MG63 (cell line): Measurements from ENCODE around the gene PAPPA. TPM values are rescaled to one million over a fixed set of nuclear protein-coding genes. Genes with fewer than 3 reads are reported as not detected.

Experiments
- DNase-seq: peaks from one replicate; pipeline ENCODE4 v3.0.0-alpha.2; 2020
- H3K27me3 ChIP-seq: fragments of 250-450 bp; sonication (Bioruptor Pico); 2 replicates; pipeline ENCODE4 v1.5.1; 2020; ENCODE audit warnings: mild to moderate bottlenecking, moderate library complexity
- H3K36me3 ChIP-seq: fragments of 250-450 bp; sonication (Bioruptor Pico); 2 replicates; pipeline ENCODE4 v1.5.1; 2020; ENCODE audit warnings: mild to moderate bottlenecking, moderate library complexity
- H3K4me3 ChIP-seq: fragments of 250-450 bp; sonication (Bioruptor Pico); 2 replicates; pipeline ENCODE4 v1.5.1; 2020; ENCODE audit warnings: mild to moderate bottlenecking, moderate library complexity
- H3K9me3 ChIP-seq: fragments of 250-450 bp; sonication (Bioruptor Pico); 2 replicates; pipeline ENCODE4 v1.5.1; 2020; ENCODE audit warnings: mild to moderate bottlenecking, moderate library complexity
- total RNA-seq: library from RNA; depleted of rRNA; stranded (reverse); fragments of >200 nt; shearing (Covaris generic); gene quantifications from 2 replicates; pipeline ENCODE4 v1.2.3, GENCODE V29; 2014; ENCODE audit warnings: low replicate concordance

Gene PAPPA
- total RNA-seq, 1 experiment from 2014 or later, result 0.10 TPM

DNA sequence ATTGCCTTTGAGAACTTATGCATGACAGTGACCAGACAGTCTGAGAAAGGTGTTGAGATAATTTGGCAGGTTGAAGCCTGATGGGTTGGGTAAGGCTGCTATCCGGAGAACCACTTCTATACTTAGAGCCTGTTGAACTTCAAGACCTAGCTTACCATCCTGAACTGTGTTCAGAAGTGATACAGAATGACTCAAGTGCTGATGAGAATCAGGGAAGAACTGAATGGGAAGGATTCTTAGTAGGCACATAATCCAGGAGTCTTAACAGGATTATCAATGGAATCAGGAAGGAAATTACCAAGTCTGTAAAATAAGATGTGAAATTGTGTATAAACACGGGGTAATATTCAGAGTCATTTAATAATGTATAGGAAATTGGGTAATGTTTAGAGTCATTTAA is 9.0 kb upstream of the PAPPA start:
- H3K9me3 ChIP-seq, result no peaks in the 10 kb centered on the region
- H3K4me3 ChIP-seq, result no peak overlapping the region
- no peaks in the 10 kb centered on the region for H3K27me3 ChIP-seq
- no peaks in the 10 kb centered on the region for H3K36me3 ChIP-seq
- DNase-seq, result no peak

DNA sequence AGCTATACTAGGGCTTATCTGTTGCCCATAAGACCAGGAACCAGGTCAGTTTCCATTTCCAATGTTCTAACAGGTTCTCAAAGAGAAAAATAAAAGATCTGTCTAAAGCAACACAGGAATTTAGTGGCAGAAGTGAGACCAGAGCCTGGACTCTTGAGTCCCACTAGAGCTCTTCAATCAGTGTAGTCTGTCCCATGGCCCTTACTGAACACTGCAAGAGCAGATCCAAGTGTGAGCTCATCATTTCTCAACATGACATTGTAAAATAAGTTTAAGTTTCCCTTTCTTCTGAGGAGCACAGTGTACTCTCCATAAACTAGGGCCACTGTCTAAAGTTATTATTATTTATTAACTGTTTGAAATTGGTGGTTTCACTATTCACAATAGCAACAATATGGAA is 8.6 kb upstream of the PAPPA start:
- no peaks in the 10 kb centered on the region for H3K9me3 ChIP-seq
- DNase-seq, result no peak
- H3K4me3 ChIP-seq, result no peak overlapping the region
- no peaks in the 10 kb centered on the region for H3K36me3 ChIP-seq
- H3K27me3 ChIP-seq, result no peaks in the 10 kb centered on the region

DNA sequence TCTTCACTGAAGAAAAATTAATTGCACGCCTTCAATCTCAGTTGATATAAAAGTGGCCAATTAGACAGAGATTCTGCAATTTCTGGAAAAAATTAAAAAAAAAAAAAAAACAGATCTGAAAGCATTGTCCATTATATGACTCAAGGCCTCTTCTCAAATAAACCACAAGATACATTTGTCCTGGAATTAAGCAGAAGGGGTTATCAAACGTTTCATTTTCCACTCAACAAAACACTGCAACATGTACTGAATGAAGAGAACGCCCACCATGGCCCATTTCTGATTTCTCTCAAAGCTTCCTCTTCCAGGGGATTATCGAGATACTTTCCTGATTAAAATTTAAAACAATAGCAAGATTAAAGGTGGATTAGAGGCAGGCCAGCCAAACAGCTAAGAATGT is 5.8 kb upstream of the PAPPA start:
- Histone ChIP-seq H3K9me3 (no peaks in the 10 kb centered on the region), H3K36me3 (no peaks in the 10 kb centered on the region), H3K4me3 (no peak overlapping the region), H3K27me3 (no peaks in the 10 kb centered on the region)
- DNase-seq, result no peak

DNA sequence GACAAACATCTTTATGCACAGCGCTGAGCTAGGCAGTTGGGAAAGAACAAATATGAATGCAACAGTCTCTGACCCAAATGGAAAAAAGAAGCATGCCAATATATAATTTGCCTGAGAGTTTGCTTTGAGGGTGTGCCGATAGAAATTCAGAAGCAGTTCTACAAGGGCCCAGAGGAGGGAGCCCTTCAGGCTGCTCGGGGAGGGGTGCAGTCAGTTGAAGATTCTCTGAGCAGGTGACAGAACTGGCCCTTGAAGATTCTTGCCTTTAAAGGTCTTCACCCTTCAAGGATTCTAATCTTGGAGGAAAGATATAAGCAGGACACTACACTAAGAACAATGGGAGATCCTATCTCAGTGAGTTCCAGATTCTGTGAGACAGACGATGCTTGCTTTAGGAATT is 3.7 kb upstream of the PAPPA start:
- Histone ChIP-seq H3K36me3 (no peaks in the 10 kb centered on the region), H3K9me3 (no peaks in the 10 kb centered on the region), H3K27me3 (peaks cover 5% of the 10 kb centered on the region; the same call in 1 of the 2 replicates), H3K4me3 (no peak overlapping the region)
- DNase-seq, result no peak

DNA sequence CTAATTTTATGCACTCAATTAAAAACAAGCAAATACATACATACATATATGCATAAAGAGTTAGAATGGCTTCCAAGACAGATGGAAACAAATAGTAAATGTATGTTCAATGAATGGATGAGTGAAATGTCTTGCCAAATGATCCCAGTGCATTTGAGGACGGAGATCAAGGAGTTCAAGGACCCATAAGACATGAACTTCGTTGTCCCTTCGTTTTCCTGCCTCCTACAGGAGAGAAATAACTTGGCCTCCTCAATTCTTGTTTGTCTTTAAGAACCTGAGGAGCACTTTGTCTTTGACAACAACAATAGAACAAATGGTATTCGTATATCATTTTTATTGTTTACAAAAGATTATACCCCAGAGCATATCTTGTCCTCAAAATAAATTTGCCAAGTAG is 2.4 kb upstream of the PAPPA start:
- Histone ChIP-seq H3K9me3 (no peaks in the 10 kb centered on the region), H3K4me3 (no peak overlapping the region), H3K36me3 (no peaks in the 10 kb centered on the region), H3K27me3 (peaks cover 5% of the 10 kb centered on the region; the same call in 1 of the 2 replicates)
- no peak for DNase-seq

DNA sequence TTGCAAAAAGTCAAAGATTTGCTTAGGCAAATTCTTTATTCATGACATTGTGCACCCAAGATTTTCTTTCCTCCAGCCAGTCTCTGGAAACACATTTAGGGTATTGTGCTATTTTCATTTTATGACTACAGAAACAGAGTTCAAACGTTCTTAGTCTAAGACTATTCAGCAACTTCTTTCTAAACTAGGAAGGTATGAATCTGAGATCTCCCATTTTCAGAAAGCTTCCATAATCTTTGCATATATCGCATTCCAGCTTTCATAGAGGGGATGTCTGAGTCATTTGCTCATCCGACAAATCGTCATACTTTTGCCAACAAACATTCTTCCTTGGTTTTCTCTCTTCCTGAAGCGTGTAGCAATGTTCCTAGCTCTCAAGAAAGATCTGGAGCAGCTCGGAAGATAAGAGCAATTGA is 1.6 kb upstream of the PAPPA start:
- H3K27me3 ChIP-seq, result peaks cover 5% of the 10 kb centered on the region; the same call in 1 of the 2 replicates
- H3K9me3 ChIP-seq, result no peaks in the 10 kb centered on the region
- no peak for DNase-seq
- H3K36me3 ChIP-seq, result no peaks in the 10 kb centered on the region
- H3K4me3 ChIP-seq, result no peak overlapping the region

DNA sequence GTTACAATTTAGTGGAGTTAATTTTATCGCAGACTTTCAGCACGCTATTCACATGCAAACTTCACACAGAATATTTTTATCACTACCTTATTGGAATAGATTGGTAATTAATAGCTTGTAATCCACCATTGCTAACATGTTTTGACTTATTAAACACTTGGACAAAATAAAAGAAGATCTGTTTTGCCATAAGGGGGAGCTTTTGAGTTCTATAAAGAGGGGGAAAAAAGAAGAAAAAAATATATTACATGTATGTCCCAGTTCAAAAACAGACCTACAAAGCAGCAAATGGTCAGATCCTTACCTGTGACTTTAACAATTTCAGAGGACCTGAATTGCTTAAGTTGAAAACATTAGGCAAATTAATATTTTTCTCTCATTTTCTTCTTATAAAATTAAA is 1.2 kb upstream of the PAPPA start:
- H3K4me3 ChIP-seq, result no peak overlapping the region

DNA sequence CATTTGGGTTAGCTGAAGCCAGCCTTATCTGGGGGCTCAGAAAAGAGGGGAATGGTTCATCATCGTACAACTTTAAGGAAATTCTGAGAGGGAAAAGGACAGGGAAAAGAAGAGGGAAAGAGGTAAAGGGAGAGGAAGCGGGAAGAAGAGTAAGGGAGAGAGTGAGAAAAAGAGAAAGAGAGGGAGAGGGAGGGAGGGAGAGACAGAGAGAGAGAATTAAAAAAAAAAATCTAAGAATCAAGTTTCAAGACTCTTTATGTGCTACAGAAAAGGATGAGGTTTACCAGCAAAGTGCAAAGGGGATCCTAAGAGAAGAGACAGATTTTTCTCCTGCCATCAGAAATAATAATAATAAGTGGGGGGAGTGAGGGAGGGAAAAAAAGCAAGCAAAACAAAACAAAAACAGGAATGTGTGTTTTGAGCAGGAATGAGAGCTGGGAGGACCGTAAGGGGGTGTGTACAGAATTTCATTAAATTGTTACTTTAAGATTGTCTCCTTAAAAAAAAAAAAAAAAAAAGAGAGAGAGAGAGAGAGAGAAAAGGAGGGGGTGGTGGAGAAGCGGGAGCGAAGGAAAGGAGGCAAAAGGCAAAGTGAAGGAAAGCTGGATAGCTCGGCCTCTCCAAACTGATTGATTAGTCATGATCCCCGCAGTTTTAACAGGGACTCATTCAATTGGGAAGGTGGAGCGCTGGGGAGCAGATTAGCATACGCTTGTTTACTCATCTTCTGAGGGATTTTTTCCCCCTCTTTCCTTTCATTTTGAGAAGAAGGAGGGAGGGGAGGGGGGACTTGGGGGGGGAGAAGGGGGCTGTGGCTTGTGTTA is 438 bp upstream of the PAPPA start:
- DNase-seq, result no peak
- H3K27me3 ChIP-seq, result peaks cover 5% of the 10 kb centered on the region; the same call in 1 of the 2 replicates
- no peak overlapping the region for H3K4me3 ChIP-seq
- H3K9me3 ChIP-seq, result no peaks in the 10 kb centered on the region
- no peaks in the 10 kb centered on the region for H3K36me3 ChIP-seq

More for the DNA sequence above, 1.2 kb upstream of the PAPPA start:
- no peaks in the 10 kb centered on the region for H3K36me3 ChIP-seq
- DNase-seq, result no peak
- H3K9me3 ChIP-seq, result no peaks in the 10 kb centered on the region
- H3K27me3 ChIP-seq, result peaks cover 5% of the 10 kb centered on the region; the same call in 1 of the 2 replicates

DNA sequence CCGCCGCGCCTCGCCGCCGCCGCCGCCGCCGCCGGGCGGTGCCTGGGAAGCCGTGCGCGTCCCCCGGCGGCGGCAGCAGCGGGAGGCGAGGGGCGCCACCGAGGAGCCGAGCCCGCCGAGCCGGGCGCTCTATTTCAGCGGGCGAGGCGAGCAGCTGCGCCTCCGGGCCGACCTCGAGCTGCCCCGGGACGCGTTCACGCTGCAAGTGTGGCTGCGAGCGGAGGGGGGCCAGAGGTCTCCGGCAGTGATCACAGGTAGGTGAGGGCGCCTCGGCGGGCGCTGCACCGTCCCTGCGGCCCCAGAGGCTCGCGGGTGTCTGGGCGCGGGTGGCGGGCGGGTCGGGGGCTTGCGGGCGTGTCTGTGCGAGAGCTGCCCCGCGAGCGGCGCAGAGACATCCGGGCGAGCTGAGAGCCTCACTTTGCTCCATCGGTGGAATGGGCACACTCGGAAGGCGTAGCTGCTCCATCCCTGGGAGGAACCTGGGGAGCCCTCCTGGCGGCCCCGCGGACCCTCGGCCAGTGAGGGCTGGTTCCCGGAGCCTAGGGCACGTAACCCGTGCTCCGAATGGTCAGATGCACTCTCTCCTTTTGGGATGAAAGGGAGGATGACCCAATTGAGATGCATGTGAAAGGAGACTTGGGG is 864 bp downstream of the PAPPA start:
- peak overlapping the region; percentile 41 for H3K4me3 ChIP-seq

DNA sequence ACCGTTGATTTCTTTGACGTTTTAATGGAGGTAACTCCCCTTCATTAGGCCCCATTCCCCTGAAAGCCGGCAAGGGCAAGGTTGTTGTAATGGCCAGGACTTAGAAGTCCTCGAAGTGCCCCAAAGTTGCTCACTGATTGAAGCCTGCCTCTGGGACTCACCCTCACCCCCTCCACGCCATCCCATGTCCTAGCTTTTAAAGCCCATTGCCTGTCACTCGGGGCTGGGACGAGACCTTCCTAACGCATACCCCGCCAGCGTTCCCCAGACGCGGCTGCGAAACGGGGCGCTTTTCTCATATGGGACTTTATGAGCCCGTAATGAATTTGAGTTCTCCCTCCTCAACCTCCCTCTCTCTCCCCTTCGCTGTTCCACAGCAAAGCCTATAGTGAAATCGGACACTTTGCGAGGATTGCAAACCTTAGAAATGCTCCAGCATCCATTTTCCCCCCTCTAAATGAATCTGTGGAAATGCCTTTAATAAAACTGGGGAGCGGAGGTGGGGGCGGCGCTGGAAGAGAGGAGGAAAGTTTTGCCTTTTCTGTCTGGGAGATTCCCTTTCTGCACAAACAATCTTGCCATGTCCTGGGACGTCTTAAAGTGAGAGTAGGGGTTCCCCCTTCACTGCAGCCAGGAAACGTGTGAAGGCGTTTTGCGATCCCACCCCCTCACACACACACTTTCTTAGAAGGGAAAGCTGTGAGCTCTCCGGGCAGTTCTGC is 1.5 kb downstream of the PAPPA start:
- no peaks in the 10 kb centered on the region for H3K9me3 ChIP-seq
- no peaks in the 10 kb centered on the region for H3K36me3 ChIP-seq
- H3K27me3 ChIP-seq, result peaks cover 5% of the 10 kb centered on the region; the same call in 1 of the 2 replicates
- no peak for DNase-seq
- no peak overlapping the region for H3K4me3 ChIP-seq

More for the DNA sequence above, 864 bp downstream of the PAPPA start:
- H3K36me3 ChIP-seq, result no peaks in the 10 kb centered on the region
- peak; percentile 31 for DNase-seq
- peaks cover 5% of the 10 kb centered on the region; the same call in 1 of the 2 replicates for H3K27me3 ChIP-seq
- H3K9me3 ChIP-seq, result no peaks in the 10 kb centered on the region

DNA sequence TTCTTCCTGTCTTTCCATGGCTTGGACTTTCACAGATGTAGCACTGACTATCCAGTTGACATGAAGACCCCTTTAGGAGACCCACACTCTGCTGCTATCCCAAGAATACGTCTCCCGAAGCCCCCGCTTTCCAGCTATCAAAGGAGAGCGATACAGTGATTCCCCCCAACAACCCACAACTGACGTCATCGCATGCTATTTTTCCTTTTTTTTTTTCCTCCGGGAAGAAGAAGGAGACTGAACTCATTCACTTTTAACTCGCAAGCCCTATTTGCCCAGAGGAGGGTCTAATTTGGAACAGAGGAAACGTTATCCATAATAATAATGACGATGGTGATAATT is 2.1 kb downstream of the PAPPA start:
- no peak for DNase-seq
- Histone ChIP-seq H3K36me3 (no peaks in the 10 kb centered on the region), H3K9me3 (no peaks in the 10 kb centered on the region), H3K27me3 (peaks cover 5% of the 10 kb centered on the region; the same call in 1 of the 2 replicates), H3K4me3 (no peak overlapping the region)

DNA sequence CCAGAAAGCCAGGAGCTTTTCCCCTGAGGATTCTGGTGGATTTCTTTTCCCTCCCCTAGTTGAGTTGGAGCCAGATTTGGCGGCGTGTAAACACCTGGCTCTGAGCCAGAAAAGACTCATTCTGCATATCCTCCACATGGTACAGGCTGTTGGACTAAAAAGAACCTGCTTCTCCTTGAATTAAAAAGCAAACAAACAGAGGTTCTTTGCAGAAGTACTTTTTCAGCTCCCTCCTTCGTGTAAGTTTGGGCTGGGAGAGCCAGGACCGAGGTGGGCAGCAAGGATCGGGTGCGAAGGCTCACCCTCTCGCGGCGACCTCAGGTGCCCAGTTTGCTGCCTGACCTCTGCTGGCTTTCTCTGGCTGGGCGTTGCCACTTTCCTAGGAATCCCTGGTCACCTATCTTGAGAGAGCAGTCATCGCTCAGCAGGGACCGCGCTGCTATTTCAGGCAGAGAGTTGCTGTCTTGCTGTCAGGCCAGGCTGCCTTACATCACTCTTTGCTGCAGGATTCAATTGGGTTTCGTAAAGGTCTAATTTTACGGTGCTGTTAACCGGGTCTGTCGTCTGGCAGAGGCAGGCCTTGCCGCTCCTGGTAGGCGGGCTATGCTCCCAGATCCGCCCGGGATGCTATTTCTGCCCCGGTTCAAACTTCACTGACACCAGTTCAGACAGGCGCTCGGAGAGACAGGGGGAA is 3.2 kb downstream of the PAPPA start:
- Histone ChIP-seq H3K4me3 (no peak overlapping the region), H3K36me3 (no peaks in the 10 kb centered on the region), H3K27me3 (peaks cover 5% of the 10 kb centered on the region; the same call in 1 of the 2 replicates), H3K9me3 (no peaks in the 10 kb centered on the region)
- DNase-seq, result peak; percentile 38

DNA sequence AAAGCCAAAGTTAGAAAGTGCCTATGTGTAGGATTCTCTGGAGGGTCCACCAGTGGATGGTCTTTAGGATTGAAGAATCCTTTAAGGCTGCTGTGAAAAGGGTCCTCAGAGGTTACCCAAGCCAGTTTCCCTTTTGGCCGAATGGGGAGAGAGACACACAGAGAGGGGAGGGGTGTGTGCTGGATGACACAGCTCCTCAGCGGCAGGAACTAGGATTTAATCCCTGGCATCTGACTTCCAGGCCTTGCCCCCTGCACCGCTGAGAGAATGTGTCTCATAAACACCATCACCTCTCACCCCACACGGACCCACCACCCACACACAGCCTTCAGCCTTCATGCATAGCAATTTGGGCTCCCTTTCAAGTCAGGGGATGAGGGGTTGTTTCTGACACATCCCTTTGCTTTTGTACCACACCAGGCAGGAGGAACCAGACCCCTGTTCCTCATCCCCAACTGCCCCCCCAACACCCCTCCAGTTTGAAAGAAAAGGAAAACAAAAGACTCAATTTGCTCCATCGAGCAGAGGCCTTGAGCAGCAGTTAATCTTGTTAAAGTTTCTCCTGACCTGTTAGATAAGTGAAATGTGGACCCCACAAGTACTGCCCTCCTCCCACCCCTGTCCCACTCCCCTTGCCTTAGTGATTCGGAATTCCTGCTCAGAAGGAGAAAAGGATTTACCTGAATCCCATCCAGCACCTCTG is 4.0 kb downstream of the PAPPA start:
- Histone ChIP-seq H3K36me3 (no peaks in the 10 kb centered on the region), H3K27me3 (peaks cover 5% of the 10 kb centered on the region; the same call in 1 of the 2 replicates), H3K4me3 (no peak overlapping the region), H3K9me3 (no peaks in the 10 kb centered on the region)
- peak; percentile 16 for DNase-seq

DNA sequence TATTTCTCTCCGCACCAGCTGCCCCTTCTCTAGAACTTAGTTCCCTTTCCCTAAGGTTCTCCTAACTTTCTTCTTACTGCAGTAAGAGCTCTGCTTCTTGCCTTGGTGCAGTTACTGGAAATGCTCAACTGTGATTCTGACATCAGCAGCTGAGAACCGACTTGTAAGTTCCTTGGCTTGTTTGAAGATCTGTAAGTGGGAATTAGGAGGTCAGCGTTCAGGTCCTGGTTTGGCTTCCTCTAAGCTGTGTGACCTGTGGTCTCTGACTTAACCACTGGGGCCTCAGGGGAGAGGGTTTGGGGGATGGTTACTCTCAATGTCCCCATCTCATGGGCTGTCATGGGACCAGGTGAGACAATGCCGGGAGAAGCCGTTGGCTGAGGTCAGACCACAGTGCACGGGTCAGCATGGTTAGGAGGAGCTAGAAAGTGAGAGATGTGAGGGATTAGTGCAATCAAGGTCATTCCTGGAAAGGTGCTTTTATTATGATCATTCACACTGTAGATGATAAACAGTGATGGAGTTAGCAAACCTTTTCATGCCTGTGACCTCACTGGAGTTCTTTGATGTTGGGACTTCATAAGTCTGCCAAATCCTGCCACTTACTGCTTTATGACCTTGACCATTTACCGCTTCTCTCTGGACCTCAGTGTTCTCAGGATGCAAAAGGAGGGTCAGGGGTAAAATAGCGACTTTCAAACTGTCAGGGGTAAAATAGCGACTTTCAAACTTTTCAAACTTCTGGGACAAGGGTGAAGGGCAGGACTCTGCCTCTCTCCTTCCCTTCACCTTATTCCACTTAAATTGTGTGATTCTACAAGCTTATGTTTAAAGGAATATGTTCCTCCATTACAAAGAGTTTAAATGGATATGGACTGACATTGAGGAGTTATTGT is 7.3 kb downstream of the PAPPA start:
- no peak for DNase-seq
- Histone ChIP-seq H3K9me3 (no peaks in the 10 kb centered on the region; the same call in 1 of the 2 replicates), H3K4me3 (no peak overlapping the region), H3K36me3 (no peaks in the 10 kb centered on the region), H3K27me3 (no peaks in the 10 kb centered on the region)

DNA sequence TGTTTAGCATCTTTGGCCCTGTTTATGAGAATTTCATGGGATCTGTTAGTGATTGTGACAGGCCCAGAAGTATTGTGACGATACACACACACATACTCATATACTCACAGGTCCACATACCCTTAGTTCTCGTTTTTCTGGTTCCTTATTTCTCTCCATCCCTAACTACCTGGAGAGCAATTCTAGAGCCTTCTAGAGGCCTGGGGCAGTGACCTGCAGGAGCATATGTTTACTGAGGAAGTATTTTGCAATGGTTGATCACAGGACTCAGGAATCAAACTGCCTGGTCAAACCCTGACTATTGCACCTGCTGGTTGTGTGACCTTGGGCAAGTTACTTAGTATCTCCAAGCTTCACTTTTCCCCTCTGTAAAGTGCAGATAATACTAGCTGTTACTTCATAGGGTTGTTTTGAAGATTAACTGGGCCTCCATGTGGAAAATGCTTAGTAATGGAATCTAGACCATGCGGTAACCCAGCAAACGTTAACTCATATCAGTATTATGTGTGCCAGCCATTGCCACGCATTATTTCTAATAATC is 8.7 kb downstream of the PAPPA start:
- Histone ChIP-seq H3K9me3 (no peaks in the 10 kb centered on the region; the same call in 1 of the 2 replicates), H3K36me3 (no peaks in the 10 kb centered on the region), H3K4me3 (no peak overlapping the region), H3K27me3 (no peaks in the 10 kb centered on the region)
- DNase-seq, result no peak
